ENCODE results near the gene PROX1. TPM values are rescaled to one million over a fixed set of nuclear protein-coding genes. Genes with fewer than 3 reads are reported as not detected.

Gene PROX1, protein sequence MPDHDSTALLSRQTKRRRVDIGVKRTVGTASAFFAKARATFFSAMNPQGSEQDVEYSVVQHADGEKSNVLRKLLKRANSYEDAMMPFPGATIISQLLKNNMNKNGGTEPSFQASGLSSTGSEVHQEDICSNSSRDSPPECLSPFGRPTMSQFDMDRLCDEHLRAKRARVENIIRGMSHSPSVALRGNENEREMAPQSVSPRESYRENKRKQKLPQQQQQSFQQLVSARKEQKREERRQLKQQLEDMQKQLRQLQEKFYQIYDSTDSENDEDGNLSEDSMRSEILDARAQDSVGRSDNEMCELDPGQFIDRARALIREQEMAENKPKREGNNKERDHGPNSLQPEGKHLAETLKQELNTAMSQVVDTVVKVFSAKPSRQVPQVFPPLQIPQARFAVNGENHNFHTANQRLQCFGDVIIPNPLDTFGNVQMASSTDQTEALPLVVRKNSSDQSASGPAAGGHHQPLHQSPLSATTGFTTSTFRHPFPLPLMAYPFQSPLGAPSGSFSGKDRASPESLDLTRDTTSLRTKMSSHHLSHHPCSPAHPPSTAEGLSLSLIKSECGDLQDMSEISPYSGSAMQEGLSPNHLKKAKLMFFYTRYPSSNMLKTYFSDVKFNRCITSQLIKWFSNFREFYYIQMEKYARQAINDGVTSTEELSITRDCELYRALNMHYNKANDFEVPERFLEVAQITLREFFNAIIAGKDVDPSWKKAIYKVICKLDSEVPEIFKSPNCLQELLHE
- 0.01 to 0.09 TPM (median 0.07 TPM) in 5 replicates for total RNA-seq (2022; extraction: Qiagen RNA extraction)

DNA sequence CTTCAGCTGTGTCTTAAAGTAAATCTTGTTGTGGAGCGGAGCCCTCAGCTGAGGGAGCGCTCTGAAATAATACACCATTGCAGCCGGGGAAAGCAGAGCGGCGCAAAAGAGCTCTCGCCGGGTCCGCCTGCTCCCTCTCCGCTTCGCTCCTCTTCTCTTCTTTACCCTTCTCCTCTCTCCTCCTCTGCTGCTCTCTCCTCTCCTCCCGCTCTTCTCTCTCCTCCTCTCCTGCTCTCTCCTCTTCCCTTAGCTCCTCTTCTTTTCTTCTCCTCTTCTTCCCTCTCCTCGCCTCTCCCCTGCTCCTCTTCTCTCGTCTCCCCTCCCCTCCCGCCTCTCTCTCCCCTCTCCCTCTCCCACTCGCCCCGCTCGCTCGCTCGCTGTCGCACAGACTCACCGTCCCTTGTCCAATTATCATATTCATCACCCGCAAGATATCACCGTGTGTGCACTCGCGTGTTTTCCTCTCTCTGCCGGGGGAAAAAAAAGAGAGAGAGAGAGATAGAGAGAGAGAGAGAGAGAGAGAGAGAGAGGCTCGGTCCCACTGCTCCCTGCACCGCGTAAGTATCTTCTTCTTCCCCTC is at the start of gene PROX1:
Gene PROX1, plus strand, starts transcription at position 47 of the 580 bp plus-strand sequence. CDS start 8,563 bp downstream, outside the sequence.

